GM18507 (cell line): Measurements from ENCODE around the gene BPIFB1.

Source experiments
- DNase-seq: peaks from one replicate; pipeline ENCODE4 v3.0.0; 2011; ENCODE audit warnings: low read depth; ENCODE audit not compliant: insufficient read length; ENCODE audit errors: extremely low spot score
- FAIRE-seq: peaks from 2 replicates; lab custom pipeline; 2011; peaks lifted over from hg19 to GRCh38; lab: Jason Lieb, UNC

BPIFB1 gene

GRCh38 chr20:33290852-33291251 is 7.8 kb downstream of the BPIFB1 start:
- FAIRE-seq: no peak
- no peak for DNase-seq

DNA sequence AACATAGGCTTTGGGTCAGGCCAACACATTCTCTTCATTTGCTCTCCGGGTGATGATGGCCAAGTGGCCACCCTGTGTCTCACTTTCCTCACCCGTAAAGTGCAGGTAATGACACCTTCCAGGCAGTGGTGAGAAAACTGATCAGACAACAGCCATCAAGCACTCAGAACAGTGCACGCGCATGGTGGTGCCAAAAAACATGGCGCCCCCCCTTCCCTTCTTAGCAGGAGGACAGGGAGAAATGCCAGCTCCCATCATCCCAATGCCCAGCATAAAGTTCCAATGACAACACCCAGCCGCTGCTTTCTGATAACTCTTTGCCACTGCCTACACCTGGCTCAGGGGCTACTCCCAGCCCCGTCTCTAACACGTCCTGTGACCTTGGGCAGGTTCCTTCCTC is 8.4 kb downstream of the BPIFB1 start:
- no peak for FAIRE-seq
- no peak for DNase-seq

DNA sequence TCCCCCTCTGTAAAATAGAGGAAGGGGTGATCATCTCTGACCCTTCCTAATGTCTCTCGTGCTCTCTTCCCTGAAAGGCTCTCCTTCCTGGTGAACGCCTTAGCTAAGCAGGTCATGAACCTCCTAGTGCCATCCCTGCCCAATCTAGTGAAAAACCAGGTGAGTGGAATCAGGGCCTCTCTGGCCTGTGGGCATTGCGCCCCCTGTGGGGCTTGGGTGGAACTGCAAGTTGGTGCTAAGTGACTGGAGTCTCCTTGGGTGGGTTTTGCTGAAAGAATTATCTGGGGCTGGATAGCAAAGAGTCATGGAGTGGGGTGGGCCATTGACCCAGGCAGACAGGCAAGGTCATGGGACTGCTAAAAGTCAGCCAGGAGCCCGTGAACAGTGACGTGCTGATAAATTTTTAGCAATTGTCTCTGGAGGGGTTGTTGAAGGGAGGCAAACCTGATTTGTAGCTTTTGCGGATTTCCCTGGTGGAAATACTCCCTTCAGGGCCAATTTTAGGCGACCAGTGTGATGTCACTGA is 8.9 kb downstream of the BPIFB1 start:
- peak; percentile 78 for FAIRE-seq
- DNase-seq: peak; percentile 39

DNA sequence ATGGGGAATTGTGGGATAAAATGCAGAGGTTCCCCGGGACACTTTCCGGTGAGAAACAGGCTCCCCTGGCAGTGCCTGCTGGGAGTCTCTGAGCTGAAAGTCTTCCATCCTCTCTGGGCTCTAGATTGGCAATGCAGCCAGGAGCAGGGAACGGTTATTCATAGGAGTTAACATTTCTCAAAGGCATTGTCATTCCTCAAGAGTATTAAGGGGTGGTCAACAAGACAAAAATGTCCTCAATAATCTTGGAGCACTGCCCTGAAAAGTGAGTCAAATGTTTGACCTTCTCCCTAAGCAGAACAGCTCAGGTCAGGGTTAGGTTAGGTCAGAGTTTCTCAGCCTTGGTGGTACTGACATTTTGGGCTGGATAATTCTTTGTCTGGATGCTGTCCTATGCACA is 13.2 kb downstream of the BPIFB1 start:
- no peak for DNase-seq
- no peak for FAIRE-seq

- DNase-seq: no peak
These were observed 15.4 kb downstream of the BPIFB1 start for GRCh38 chr20:33298391-33298790.

DNA sequence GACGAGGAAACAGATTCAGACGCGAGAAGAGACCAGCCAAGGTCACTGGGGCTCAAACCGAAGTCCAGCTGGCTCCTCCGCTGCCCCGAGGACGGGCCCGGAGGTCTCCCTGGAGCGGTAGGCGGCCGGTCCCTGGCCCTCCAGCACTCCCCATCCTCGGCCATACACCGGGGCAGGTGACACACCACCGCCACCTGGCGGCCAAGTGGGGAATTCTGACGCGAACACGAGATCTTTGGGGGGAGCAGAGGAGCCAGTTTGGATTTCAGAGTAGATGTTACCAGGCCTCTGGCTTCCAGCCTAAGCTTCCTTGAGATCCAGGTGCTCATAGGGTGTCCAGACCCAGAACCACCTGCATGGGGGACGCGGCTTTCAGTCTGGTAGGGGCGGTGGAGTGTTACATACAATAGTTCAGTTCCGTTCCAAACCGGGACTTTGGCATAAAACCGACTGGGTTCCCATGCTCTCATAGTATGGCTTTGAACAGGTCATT is 16.1 kb downstream of the BPIFB1 start:
- FAIRE-seq: peak; percentile 75
- DNase-seq: peak; percentile 67

More at GRCh38 chr20:33298391-33298790, 15.4 kb downstream of the BPIFB1 start:
- no peak for FAIRE-seq

GRCh38 chr20:33301192-33301930 is 18.3 kb downstream of the BPIFB1 start:
- DNase-seq (no peak), FAIRE-seq (no peak)

GRCh38 chr20:33303595-33303994 is 20.6 kb downstream of the BPIFB1 start:
- FAIRE-seq: no peak
- no peak for DNase-seq

DNA sequence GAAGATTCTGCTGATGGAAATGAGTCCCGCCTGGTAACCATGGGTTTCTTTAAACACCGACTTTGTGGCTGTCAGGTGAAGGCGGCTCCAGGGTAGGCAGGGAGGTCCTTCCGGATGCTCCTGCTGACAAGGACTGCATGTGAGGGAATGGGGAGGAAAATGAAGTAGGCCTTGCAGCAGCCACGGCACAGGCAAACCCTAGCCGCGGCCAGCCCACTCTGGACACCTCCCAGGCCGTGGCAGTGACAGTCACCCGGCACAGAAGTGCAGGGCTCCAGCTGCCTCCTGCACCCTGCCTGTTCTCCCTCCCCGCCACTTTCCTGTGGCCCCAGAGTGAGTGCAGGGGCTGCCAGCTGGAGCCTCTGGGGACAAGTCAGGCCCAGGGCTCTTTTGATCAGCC is 21.0 kb downstream of the BPIFB1 start:
- DNase-seq: no peak
- no peak for FAIRE-seq

DNA sequence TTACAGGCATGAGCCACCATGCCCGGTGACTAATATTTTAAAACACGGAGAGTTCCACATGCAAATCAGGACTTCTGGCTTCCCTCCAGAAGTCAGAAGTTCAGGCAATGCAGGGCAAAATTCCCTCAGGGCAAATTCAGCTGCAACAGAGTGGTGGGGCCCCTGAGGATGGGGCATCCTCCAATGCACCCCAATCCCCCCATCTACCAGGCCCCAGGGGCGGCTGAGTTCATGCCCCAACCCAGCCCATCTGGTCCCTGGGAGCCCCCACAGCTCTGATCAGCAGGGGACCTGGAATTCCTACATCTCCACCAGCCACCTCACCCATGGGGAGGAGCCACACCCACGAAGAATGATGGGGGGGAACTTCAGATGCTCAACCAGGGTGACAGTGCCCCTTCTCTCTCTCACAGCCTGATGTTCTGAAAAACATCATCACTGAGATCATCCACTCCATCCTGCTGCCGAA is 22.6 kb downstream of the BPIFB1 start:
- DNase-seq (no peak), FAIRE-seq (no peak)

DNA sequence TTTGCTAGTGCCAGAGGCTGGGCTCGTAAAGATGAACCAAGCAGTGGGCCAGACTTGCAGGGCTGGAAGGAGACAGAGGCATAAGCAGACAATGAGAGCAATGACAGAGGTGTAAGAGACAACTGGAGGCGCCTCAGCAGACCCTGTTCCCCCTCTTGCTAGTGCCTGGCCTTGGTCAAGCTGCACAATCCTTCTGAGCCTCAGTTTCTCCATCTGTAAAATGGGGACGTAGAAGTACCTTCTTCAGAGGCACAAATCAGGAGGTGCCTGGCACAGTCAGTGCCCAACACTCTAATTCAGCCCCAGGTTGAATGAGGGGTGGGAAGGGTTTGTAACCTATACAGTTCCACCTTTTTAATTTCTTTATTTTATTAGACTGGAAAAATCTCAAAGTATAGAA is 23.2 kb downstream of the BPIFB1 start:
- DNase-seq (no peak), FAIRE-seq (no peak)

DNA sequence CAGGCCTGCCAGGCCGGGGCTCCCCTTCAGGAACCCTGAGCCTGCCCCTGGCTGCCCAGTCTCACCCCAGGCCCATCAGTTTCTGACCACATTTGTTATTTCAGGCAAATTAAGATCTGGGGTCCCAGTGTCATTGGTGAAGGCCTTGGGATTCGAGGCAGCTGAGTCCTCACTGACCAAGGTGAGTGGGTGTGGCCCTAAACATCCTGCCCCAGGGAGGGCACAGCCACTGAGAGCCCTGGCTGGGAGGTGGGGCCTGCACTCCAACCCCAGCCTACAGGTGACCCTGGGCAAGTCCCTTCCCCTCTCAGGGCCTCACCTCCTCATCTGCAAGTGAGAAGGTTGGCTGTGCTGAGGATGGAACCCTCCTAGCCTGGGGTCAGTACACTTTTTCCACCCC is 23.8 kb downstream of the BPIFB1 start:
- no peak for DNase-seq
- no peak for FAIRE-seq

DNA sequence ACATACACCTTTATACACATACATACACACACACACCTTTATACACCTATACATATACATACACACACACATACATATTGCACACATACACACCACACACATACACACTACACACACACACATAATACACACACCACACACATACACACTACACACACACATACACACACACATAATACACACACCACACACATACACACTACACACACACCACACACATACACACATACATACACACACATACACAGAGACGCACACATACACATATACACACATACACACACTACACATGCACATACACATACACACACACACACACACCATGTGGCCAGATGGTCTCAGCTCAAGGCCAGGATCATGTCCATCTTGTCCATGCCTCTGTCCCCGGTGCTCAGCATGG is 25.7 kb downstream of the BPIFB1 start:
- no peak for DNase-seq
- no peak for FAIRE-seq

DNA sequence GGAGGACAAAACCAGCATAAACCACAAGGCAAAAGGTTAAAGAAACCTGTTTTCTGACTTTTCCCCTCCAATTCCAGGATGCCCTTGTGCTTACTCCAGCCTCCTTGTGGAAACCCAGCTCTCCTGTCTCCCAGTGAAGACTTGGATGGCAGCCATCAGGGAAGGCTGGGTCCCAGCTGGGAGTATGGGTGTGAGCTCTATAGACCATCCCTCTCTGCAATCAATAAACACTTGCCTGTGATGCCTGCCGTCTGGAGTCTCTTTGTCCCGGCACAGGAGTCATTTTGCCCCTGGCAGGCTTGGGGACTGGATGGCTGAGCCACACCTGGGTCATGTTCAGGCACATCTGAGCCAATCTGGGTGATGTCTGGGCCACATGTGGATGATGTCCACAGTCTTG is 26.6 kb downstream of the BPIFB1 start:
- FAIRE-seq (no peak), DNase-seq (no peak)

- FAIRE-seq: no peak
- DNase-seq: no peak
These were observed 27.4 kb downstream of the BPIFB1 start for GRCh38 chr20:33310327-33310899.

- no peak for DNase-seq
These were observed 28.0 kb downstream of the BPIFB1 start for GRCh38 chr20:33311011-33311410.

DNA sequence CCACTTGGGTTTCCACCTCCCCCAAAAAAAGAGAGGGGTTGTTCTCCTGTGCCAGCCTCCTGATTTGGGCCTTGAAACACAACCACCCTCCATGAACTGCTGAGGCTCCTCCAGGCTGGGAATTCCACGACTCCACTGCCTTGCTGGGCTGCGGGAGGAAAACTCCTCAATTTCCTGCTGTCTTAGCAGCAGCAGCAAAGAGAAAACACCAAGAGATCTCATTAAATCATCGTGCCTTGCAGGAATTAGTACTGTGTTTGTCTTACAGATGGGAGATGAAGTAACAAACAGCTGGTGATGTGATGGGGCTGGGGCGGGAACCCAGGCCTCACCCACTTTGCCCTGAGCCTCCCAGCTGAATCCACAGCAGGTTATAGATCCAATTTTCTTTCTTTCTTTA is 29.0 kb downstream of the BPIFB1 start:
- DNase-seq (no peak), FAIRE-seq (no peak)

More at GRCh38 chr20:33311011-33311410, 28.0 kb downstream of the BPIFB1 start:
- no peak for FAIRE-seq

GRCh38 chr20:33312583-33312982 is 29.6 kb downstream of the BPIFB1 start:
- no peak for DNase-seq
- no peak for FAIRE-seq

DNA sequence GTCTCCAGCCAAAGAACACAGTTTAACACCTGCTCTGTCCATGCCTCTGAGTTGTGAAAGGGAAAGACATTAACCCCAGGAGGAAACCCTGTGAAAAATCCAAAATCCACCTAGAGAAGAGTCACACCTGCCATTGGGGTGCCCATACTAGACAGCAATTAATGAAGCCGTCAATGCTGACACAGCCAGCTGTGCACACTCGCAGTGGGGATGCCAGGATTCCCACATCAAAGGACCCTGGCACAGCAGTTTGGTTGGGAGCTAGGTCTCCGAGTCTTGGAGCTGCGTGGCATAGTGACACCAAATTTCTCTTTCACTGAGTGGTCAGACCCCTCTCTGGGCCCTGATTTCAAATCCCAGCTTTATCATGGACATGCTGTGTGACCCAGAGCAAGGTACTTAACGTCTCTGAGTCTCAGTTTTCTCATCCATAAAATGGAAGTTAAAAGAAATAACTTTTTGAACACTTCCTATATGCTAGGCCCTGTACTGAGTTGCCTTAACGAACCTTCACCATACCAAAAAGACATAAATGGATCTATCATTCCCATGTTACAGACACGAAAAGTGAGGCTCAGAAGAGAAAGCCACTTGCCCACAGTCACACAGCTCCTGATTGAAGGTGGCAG is 30.8 kb downstream of the BPIFB1 start:
- DNase-seq: no peak
- FAIRE-seq: no peak

- FAIRE-seq: no peak
- no peak for DNase-seq
These were observed 33.3 kb downstream of the BPIFB1 start for GRCh38 chr20:33316343-33316742.
